ENCODE results near the gene CCDC6. TPM values are rescaled to one million over a fixed set of nuclear protein-coding genes. Genes with fewer than 3 reads are reported as not detected.

Gene CCDC6
- total RNA-seq, 1 experiment from 2014 or later = 91.9 TPM

DNA sequence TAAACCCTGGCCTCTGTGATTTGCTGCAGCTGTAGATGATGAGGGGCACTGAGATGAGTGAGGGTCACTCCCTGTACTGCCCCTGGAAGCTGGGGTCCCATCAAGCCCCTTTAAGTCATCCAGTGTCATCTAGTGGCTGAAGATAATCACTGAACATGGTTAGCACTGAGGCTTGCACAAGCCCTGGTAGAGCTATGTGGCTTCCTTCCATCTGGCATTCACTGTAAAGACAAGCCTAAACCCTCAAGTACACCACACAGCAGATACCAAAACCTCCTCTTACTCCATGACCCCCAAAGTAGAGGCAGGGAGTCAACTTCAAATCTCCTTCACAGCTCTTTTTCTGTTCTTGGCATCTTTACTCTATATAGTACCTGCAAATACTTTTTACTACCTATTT is 80.4 kb downstream of the CCDC6 start:
- intact Hi-C loops (cut with micrococcal nuclease; ENCODE audit: unreplicated experiment) = no loop called here

DNA sequence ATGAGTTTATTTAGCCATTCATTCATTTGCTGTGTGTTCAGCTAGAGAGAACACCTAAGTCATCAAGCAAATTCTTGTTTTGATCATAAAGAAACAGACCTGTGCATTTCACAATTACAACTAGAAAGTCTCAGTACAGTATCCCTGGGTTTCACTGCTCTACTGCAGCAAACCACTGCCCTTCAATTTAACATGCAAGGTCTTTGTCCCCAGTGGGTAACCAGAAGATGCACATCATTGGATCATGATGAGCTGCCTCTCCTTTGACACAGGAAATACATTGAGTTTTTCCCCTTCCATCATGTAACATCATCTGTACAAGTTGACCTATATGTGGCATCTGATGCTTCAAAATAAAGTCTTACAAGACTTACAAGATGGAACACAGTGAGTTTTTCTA is 82.6 kb downstream of the CCDC6 start:
- TF ChIP-seq, protein P1, sequence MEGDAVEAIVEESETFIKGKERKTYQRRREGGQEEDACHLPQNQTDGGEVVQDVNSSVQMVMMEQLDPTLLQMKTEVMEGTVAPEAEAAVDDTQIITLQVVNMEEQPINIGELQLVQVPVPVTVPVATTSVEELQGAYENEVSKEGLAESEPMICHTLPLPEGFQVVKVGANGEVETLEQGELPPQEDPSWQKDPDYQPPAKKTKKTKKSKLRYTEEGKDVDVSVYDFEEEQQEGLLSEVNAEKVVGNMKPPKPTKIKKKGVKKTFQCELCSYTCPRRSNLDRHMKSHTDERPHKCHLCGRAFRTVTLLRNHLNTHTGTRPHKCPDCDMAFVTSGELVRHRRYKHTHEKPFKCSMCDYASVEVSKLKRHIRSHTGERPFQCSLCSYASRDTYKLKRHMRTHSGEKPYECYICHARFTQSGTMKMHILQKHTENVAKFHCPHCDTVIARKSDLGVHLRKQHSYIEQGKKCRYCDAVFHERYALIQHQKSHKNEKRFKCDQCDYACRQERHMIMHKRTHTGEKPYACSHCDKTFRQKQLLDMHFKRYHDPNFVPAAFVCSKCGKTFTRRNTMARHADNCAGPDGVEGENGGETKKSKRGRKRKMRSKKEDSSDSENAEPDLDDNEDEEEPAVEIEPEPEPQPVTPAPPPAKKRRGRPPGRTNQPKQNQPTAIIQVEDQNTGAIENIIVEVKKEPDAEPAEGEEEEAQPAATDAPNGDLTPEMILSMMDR (conservative IDR thresholded peaks at IDR 0.05) = no peak
- TF ChIP-seq EZH2 (IDR thresholded peaks at IDR 0.05; ENCODE audit: low read depth) = no peak
- CTCF ChIA-PET = no interaction called here
- H3K27ac ChIP-seq = no peak overlapping the region
- no peak overlapping the region for H2AFZ ChIP-seq
- H3K9me3 ChIP-seq (ENCODE audit: insufficient read depth, low read depth) = no peaks in the 10 kb centered on the region
- no TSS peak for BruUV-seq (replicated peaks)
- H4K20me1 ChIP-seq (ENCODE audit: insufficient read depth) = peaks cover 14% of the 10 kb centered on the region
- no peak for DNase-seq
- POLR2A ChIA-PET (ENCODE audit: unreplicated experiment) = interaction anchor here (0.6 kb wide), 1 partner anchor 896 kb away, joined by 3 read pairs; no protein-coding TSS in a partner anchor
- intact Hi-C loops (cut with micrococcal nuclease; ENCODE audit: unreplicated experiment) = no loop called here
- H3K79me2 ChIP-seq (ENCODE audit: low read depth) = peaks cover 41% of the 10 kb centered on the region
- H3K4me2 ChIP-seq = no peak overlapping the region
- no peak overlapping the region for H3K4me3 ChIP-seq
- no peaks in the 10 kb centered on the region for H3K9me2 ChIP-seq (ENCODE audit: insufficient read depth)
- peaks cover 16% of the 10 kb centered on the region; the same call in 1 of the 2 replicates for H3K36me3 ChIP-seq (ENCODE audit: low read depth)
- H3F3A ChIP-seq (ENCODE audit: insufficient read depth, low read depth) = no peaks in the 10 kb centered on the region
- no peaks in the 10 kb centered on the region for H3K4me1 ChIP-seq (replicated peaks; ENCODE audit: insufficient read depth)
- H3K27me3 ChIP-seq (ENCODE audit: insufficient read depth, low read depth) = no peaks in the 10 kb centered on the region

More for the DNA sequence above, 80.4 kb downstream of the CCDC6 start:
- POLR2A ChIA-PET (ENCODE audit: unreplicated experiment) = interaction anchor here (0.5 kb wide), 1 partner anchor 68 kb away, joined by 3 read pairs; no protein-coding TSS in a partner anchor
- Histone ChIP-seq H3K79me2 (ENCODE audit: low read depth) (peaks cover 46% of the 10 kb centered on the region), H3K4me1 (replicated peaks; ENCODE audit: insufficient read depth) (no peaks in the 10 kb centered on the region), H3K27ac (no peak overlapping the region), H3K4me3 (no peak overlapping the region), H3F3A (ENCODE audit: insufficient read depth, low read depth) (no peaks in the 10 kb centered on the region; the same call in 1 of the 2 replicates), H3K9me3 (ENCODE audit: insufficient read depth, low read depth) (no peaks in the 10 kb centered on the region), H2AFZ (no peak overlapping the region), H3K27me3 (ENCODE audit: insufficient read depth, low read depth) (no peaks in the 10 kb centered on the region), H3K36me3 (ENCODE audit: low read depth) (peaks cover 18% of the 10 kb centered on the region; the same call in 1 of the 2 replicates), H3K9me2 (ENCODE audit: insufficient read depth) (no peaks in the 10 kb centered on the region), H4K20me1 (ENCODE audit: insufficient read depth) (peaks cover 14% of the 10 kb centered on the region), H3K4me2 (no peak overlapping the region)
- TF ChIP-seq, protein P1 (conservative IDR thresholded peaks at IDR 0.05) = no peak
- TF ChIP-seq EZH2 (IDR thresholded peaks at IDR 0.05; ENCODE audit: low read depth) = no peak
- no TSS peak for BruUV-seq (replicated peaks)
- CTCF ChIA-PET = no interaction called here
- DNase-seq = no peak

DNA sequence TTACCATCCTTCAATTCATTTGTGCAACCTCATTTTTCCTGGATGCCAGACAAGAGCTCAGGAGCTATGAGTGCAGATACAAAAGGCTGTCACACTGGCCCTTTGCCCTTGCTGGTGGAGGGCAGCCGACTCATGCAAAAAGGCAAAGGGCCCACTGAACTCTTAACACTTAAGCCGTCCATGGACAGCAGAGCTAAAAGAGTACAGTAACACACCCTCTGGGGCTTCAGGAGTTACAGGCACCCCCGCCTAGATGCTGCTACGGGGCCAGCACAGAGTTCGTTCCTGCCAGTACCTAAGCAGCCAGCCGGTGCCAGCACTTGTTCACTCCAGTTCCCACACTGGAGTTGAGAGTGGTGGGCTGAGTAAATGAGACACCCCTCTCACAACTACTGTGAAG is 83.2 kb downstream of the CCDC6 start:
- no peak for DNase-seq
- no peaks in the 10 kb centered on the region for H3F3A ChIP-seq (ENCODE audit: insufficient read depth, low read depth)
- H2AFZ ChIP-seq = no peak overlapping the region
- peaks cover 18% of the 10 kb centered on the region; the same call in 1 of the 2 replicates for H3K36me3 ChIP-seq (ENCODE audit: low read depth)
- no peak overlapping the region for H3K27ac ChIP-seq
- no peaks in the 10 kb centered on the region for H3K27me3 ChIP-seq (ENCODE audit: insufficient read depth, low read depth)
- intact Hi-C loops (cut with micrococcal nuclease; ENCODE audit: unreplicated experiment) = no loop called here
- peaks cover 14% of the 10 kb centered on the region for H4K20me1 ChIP-seq (ENCODE audit: insufficient read depth)
- ChIA-PET CTCF (no interaction called here), POLR2A (ENCODE audit: unreplicated experiment) (no interaction called here)
- no peak overlapping the region for H3K4me3 ChIP-seq
- no peaks in the 10 kb centered on the region for H3K9me2 ChIP-seq (ENCODE audit: insufficient read depth)
- no peak overlapping the region for H3K4me2 ChIP-seq
- no TSS peak for BruUV-seq (replicated peaks)
- H3K4me1 ChIP-seq (replicated peaks; ENCODE audit: insufficient read depth) = no peaks in the 10 kb centered on the region
- H3K9me3 ChIP-seq (ENCODE audit: insufficient read depth, low read depth) = no peaks in the 10 kb centered on the region
- peaks cover 38% of the 10 kb centered on the region for H3K79me2 ChIP-seq (ENCODE audit: low read depth)
- TF ChIP-seq, protein P1 (conservative IDR thresholded peaks at IDR 0.05) = no peak
- no peak for TF ChIP-seq EZH2 (IDR thresholded peaks at IDR 0.05; ENCODE audit: low read depth)
